Islet of Langerhans (tissue), 1 donor: ENCODE results near the gene GRIN2A.

Experiments used
- FAIRE-seq: peaks from one replicate; lab custom pipeline; 2011; peaks lifted over from hg19 to GRCh38; lab: Jason Lieb, UNC

Gene GRIN2A

DNA sequence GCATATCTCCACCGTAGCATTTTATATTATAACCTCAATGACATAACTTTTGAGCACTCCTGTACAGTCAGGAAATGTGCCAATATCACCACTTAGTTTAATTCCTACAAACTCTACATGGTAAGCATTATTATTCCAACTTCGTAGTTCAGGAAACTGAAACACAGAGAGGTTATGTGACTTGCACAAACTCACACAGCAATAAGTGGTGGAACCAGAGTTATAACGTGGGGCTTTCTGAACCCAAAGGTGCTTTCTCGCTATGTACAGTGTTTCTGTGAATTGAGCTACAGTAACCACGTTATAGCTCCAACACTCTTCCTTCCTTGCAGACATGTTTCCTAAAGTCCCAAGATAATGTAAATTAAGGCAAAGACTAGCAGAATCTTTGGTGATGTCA is 330.2 kb downstream of the GRIN2A start:
- no peak for FAIRE-seq

DNA sequence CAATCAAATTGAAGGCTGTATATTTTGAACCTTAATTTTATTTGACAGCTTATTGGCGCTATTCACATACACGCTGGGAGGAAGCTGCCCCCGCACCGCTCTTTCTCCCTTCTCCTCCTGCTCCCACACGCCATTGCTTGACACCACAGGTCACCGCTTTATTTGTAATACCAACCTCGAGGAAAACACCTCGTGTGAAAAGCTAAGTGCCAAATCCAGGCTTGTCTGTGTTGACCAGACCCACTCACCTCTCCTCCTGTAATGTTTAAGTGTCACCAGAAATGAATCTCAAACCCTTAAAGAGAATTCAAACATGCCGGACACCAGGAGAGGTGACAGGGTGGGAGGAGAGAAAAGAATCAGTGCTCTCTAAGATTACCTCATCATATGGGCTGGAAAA is 331.4 kb downstream of the GRIN2A start:
- FAIRE-seq = no peak

DNA sequence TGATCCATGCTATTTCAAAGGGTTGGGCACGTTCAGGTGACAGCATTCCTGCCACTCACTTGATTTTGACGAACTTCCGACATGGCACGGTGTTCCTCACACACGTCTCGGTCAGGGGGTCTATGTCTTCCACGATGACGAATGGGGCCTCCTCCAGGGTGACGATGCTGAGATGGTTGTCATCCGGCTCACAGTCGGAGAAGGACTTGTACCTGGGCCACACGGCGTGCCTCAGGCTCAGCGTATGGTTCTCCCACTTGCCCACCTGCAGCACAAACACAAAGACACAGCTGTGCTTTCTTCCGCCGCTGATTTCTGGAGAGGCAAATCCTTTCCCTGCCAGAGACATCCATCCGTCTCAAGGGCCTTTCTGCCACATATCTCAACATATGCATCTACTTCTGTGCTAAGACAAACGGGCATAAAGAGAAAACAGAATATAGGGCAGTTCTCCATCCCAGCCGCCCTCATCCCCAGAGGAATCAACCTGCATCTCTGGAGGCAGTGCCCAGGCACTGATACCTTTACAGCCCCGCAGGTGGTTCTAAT is 332.5 kb downstream of the GRIN2A start:
- no peak for FAIRE-seq

DNA sequence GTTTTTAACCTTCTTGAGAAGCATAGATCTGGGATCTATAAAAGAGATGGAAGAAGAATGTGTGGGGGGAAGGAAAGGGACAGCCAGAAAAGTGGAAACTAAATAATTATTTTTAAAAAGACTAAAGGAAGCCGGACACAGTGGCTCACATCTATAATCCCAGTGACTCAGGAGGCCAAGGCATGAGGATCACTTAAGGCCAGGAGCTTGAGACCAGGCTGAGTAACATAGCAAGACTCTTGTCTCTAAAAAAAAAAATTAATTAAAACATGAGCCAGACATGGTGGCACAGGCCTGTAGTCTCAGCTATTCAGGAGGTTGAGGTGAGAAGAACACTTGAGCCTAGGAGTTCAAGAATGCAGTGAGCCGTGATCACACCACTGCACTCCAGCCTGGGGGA is 335.1 kb downstream of the GRIN2A start:
- no peak for FAIRE-seq

DNA sequence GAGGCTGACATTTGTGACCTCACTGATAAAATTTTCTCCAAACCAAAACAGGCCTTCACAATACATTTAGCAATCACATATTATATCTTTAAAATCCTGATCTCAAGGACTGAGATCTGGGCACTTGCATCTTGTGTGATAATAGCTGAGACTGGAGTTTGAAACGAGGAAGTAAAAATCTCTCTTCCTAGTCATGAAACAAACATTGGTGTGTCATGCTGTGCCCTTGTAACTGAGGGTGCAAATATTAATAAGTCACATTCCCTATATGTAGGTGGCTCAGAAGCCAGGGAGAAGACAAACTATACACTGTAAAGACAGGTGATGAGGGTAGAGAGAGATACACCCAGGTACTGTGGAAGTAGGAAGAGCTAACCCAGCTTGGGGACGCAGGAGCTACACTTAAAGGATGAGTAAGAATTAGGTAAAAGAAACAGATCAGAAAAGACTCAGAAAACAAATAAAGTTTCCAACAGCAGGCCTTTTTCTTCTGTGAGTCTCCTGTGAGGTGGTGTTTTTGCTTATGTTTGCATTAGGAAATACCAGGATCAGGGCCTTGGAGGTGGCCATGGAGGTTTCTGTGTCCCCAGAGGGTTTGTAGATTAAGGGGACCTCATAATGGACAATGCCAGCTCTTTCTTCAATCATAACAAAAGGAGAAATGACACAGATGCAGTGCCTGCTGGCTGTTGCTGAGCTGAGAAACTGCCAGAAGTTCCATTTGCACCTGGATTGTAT is 335.7 kb downstream of the GRIN2A start:
- FAIRE-seq = peak; percentile 62

DNA sequence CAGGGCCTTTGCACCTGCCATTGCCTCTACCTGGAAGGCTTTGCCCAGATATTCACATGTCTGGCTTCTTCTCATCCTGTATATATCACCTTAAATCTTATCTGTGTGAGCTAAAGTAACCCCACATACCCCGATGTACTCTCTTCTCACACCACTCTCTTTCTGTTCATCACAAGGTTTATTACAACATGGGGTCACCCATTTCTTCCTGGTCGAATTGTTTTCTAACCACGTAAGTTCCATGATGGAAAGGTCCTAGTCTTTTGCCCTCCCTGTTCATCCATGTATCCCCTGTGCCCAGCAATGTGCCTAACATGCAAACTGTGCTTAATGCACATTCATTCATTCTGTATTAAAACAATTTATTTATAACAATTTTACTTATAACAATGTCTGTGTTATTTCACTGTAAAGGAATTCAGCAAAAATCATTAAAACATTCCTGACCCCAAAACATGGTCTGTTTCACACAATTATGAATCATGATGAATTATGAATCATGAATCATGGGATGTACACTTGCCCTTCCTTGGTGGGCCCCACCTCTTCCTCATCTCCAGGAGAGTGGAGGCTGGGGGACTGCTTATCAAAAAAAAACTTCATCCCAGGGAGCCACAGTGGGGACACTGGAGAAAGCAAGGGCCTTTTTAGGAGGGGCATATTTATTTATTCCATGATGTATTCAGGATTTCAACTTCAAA is 336.4 kb downstream of the GRIN2A start:
- no peak for FAIRE-seq

DNA sequence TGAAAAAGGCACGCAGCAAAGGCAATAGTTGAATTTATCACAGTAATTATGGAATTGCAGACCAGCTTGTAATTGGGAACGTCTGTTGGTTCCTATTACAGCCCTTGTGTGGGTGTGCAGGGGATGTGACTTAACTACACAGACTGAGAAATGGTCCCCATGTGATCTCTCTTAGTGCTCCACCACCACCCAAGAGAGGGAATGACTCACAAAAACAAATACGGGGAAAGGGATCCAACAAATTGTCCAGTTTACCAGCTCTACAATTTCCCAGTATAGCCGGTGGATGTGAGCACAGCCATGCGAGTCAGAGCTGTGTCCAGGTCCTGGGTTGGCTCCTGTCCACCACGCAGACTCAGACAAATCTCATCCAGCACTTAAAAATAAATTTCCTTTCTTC is 337.9 kb downstream of the GRIN2A start:
- no peak for FAIRE-seq

DNA sequence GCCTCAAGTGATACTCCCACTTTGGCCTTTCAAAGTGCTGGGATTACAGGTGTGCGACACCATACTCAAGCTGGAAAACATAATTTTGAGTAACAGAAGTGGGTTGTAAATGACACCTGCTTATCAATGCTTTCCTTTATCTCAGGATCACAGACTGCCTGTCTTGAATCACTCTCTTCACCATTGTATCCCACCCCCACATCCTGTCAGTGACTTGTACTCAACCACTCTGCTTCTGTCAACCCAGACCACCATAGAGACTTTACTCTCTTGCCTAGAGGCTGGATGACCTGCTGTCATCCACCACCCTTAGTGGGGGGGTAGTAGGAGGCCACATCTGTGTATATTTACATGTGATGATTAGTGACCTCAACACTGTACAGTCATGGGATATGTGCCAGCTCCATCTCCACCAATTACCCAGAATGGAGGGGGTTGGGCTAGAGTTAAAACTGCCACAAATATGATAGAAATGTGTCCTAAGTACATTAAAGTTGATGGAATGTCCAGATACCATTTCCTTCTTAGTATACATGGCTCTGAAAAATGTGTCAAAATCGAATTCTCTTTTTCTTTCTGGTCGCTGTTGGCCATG is 338.7 kb downstream of the GRIN2A start:
- FAIRE-seq = no peak

DNA sequence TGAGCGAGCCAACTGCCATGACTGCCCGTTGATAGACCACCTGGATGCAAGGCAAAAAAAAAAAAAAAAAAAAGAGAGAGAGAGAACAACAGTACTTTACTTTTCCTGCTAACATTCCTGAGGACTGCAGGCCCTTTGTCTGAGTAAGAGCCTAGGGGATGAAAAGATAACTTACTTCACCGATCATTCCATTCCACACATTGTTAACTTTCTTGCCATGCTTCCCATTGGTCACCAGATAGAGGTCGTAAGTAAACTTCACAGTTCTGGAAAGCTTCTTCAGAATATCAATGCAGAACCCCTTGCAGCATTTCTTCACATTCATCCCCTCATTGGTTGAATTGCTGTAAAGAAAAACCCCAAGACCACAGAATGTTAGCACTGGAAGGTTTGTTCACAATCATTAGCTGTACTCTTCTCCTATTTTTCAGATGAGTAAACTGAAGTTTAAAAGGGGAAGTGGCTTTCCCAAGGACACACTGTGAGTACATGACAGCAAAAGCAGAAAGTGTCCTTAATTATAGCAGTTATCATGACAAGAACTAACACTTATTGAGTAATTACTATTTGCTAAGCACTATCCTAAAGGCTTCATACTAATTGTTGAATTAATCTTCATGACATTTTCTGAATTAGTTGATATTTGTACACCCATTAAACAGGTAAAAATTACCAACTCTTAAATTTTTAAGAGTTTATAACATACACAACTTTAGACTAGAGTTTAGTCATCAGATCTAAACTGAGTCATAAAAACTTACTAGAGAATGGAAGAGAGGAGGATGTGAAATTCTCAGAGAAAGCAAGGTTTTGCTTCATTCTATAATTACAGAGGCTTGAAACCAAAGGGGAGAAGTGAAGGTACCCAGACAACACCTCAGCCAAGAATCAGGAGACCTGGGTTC is 341.2 kb downstream of the GRIN2A start:
- FAIRE-seq = no peak

DNA sequence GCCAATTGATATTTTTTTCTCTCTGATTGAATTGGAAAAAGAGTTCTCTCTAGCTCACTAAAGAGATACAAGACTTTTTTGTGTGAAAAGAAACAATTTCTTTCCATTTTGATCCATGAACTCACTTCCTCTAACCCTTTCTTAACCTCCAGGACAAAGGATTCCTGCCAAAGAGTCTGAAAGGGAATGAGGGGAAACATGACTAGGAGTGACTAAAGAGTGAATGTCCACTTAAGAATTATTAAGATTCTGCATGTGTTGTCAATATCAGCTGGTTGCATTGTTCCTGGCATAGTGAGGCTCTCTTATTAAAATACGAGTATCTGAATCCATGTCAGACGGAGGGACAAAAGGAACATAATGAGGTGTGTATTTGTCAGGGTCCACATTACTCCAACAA is 344.7 kb downstream of the GRIN2A start:
- FAIRE-seq = no peak

DNA sequence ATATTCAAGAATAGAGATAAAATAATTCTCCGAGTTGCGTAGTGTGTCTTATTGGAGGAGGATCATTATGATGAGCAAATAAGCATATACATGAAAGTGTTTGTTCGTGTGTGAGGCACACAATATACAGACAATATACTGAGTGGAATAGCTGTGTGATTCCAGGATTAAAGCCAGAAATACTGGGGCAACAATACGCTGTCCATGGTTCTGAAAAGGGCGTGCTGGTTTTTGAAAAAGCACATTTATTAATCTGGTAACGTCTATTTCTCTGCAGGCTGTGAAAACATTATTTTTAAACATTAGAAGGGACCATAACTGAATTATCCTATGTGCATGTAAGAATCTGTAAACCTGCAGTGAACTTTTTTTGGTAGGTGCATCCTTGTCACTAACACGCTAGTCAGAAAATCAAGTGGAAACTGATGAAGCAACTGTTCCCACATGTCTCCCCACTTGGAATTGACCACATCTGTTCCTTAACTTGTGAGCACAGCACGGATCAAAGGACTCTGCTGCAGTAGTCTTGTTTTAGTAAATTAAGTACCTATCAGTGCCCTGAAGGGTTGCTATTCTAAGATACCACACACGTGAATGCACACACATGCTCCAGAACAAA is 346.0 kb downstream of the GRIN2A start:
- no peak for FAIRE-seq

DNA sequence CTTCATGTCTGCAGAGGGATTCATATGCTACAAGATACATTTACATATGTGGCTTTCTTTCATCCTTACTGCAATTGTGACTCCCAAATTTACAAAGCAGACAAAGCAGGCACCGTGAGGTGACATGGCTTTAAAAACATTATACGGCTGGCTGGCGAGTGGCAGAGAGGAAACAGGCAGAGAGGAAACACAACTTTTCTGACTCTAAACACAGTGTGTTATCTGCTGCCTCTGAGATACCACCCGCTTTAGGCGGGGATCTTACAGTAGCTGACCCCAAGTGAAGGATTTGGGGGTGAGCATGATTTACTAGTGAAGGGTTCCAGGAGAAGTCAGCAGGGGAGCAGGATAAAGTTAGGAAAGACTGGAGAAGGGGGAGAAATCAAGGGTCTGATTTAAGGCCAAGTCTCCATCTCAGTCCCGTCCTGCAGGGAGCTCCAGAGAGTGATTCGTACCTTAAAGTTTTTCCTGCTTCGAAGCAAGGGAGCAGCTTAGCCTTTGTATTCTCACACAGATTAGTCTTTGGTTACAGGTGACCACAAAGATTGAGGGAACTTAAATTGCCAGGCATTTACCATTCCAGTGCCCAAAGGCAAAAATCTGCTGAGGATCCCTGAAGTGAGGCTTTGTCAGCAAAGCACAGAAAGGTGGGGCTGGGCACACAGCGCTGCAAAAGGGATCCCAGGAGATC is 355.0 kb downstream of the GRIN2A start:
- FAIRE-seq = no peak

DNA sequence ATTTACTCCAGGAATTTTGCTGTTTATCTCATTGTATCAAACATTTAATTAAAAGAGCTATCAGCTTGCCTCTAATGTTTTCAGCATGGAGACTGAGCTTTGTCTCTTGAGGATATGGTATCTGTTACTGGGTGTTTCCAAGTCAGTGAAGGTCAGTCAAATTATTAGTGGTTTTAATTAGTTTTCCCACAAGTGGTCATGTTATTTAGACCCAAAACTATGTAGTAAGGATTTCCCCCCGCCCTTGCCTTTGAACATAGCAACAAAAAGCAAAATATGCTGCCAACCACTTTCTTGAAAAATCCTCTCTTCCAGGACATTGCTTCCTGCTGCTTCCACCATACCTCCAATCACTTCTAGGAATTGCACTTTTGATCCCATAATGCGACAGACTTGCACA is 355.6 kb downstream of the GRIN2A start:
- FAIRE-seq = no peak

DNA sequence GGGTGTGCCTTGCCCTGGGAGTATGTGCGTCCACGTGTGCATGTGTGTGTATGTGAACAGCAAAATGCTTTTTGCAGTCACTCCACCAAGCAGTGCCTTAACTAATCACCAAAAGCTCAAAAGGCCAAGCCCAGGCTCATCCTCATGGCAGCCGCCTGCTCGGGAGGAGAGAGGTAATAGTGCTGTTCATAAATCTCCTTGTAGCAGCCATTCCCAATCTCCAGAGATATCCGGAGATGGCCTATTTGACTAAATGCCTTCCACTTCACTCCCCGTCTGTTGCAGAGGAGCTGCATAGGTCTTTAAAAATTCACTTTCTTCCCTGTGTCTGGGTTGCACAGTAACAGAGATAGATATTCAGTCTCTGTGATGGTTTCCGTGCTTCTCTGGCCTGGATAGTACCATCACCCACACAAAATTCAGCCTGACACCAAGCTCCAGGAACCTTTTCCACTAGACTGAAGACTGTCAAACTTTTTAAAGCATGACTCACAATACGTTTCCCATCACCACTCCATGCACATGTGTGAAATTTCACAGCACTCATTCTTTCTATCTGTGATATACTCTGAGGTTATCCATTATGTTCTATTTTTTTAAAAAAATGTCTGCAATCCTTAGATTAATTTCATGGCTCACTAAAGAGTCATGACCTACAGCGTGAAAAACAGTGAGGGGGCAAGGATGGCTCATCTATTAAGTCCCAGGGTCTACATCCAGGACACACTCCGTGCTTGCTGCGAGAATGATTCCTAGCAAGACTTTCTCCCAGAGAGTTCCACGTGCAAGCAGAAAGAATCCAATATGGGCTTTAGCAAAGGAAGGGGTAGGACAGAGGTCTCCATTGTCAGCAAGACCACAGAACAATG is 357.8 kb downstream of the GRIN2A start:
- FAIRE-seq = no peak

DNA sequence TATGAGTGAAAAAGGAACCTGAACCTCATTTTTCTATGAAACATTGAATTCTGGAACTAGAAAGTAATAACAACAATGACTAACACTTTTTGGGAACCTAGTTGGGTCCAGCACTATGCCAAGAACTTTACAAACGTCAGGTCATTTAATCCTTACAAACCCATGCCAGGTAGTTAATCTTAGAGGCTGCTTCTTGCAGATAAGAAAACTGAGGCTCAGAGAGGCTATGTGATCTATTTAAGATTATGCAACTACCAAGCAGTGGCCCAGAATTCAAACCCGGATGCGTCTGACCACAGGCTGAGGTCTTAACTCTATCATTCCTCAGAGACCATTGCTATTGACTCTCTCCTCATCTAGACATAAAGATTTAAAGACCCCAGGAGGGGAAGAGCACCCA is 358.7 kb downstream of the GRIN2A start:
- FAIRE-seq = no peak

DNA sequence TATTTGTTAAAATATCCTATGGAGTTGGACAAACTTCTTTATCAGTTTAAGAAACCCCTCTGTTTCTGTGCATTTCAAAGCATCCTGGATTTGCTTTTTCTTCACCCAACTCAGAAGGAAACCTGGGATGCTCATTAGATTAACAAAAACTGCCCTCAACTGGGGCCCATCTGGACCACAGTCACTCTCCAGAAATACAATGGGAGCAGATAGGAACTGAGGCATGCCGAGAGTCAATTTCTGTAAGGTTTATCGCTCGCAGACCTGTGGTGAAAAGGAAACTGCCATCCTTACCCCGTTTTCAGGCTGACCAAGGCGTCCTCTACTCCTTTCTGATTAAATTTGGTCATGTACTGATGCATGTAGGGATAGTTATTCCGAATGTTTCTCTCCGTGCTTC is 360.3 kb downstream of the GRIN2A start:
- no peak for FAIRE-seq

DNA sequence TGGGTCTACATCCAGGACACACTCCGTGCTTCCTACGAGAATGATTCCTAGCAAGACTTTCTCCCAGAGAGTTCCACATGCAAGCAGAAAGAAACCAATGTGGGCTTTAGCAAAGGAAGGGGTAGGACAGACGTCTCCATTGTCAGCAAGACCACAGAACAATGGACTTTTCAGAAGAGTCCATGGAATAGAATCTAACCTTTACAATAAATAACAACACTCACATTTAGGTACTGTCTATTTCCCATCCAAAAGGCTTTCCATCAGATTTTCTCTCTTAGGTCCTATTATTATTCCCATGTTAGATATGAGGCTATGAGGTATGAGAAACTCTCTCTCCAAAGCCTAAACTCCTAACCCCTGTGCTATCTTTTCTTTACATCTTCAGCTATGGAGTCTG is 360.9 kb downstream of the GRIN2A start:
- FAIRE-seq = no peak

DNA sequence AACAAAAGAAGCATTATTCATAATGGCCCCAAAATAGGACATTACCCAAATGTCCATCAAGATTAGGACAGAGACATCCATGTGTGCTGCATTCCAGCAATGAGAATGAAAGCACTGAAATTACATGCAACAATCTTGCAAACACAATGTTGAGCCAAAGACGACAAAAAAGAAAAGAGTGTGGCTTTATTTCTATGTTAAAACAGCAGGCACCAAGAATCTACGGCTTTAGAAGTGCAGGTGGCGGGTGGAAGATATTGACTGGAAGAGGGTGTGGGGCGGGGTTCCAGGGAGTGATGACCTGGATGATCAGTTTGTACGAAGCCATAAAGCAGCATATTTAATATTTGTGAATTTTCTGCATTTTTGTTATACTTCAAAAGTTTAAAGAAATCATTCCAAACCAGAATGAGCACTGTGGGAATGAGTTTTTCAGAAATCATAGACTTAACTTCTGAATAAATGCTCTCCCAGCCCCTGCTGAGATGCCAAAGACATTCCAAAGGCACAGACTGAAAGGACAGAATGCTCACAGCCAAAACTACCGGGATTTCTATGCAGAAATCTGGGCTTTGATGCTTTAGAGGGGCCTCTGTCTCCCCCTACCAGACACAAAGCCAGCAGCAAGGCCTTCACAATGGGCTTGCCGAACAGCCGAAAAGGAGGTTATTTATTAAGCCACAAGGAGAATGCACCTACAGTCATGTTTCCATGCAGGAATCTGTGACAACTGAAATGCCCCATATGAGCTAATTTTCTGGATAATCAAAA is 361.6 kb downstream of the GRIN2A start:
- no peak for FAIRE-seq

DNA sequence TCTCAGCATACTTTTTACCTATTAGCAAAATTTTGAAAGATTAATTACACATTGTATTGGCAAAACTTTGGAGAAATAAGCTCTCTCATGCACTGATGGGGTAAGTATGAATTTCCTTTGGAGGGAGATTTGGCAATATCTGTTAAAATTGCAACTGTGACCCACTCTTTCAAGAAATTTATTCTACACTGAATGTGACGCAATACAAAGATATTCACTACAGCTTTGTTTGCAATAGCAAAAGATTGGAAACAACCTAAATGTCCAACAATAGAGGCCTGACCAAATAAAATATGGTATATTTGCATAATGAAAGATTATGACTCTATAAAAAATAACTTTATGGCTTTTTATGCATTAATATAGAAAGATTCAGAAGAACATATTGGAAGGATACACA is 363.5 kb downstream of the GRIN2A start:
- no peak for FAIRE-seq

DNA sequence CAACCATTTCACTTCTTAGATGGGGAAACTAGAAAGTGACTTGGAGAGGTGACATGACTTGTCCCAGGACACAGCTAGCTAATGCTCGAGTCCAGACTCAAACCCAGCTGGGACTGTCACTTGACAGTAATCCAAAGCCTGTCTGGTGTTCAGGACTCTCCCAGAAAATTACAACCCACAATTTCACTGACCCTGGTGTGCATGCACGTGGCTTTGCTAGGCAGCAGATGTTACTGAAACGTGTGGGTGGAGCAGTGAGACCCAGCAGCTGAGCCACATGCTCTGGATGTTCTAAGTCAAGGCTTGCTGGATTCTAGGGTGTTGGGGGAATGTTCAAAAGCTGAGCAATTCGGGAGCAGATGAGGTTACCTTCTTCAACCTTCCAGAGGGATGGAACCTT is 364.6 kb downstream of the GRIN2A start:
- FAIRE-seq = no peak
